Activated CD8-positive, alpha-beta T cell treated with anti-CD3 and anti-CD28 coated beads for 36 hours (primary cell): Measurements from ENCODE around the gene STX4. TPM values are rescaled to one million over a fixed set of nuclear protein-coding genes. Genes with fewer than 3 reads are reported as not detected.

ENCODE experiments used
- ATAC-seq: fragments of 200-7000 bp; cut with Tn5 transposase; one replicate; pipeline ENCODE4 v1.10.0; 2021; ENCODE audit warnings: mild to moderate bottlenecking, moderate library complexity
- CTCF ChIA-PET: fragments of 350-600 bp; sonication (Branson Sonifier 250); formaldehyde crosslinking; loops from one replicate; lab custom pipeline; 2021; ENCODE audit warnings: antibody characterized with exemption; lab: Charles Lee
- POLR2A ChIA-PET: fragments of 350-600 bp; sonication (Branson Sonifier 250); formaldehyde crosslinking; loops from one replicate; lab custom pipeline; 2021; ENCODE audit warnings: antibody characterized with exemption; lab: Charles Lee
- DNase-seq: peaks from one replicate; pipeline ENCODE4 v3.0.0-alpha.2; 2020
- H3K27ac Mint-ChIP-seq: one replicate; pipeline ENCODE4 v1.8.0; 2021; ENCODE audit warnings: mild to moderate bottlenecking, mixed read lengths
- H3K27me3 Mint-ChIP-seq: one replicate; pipeline ENCODE4 v1.8.0; 2021; ENCODE audit warnings: mixed read lengths
- H3K36me3 Mint-ChIP-seq: one replicate; pipeline ENCODE4 v1.8.0; 2021; ENCODE audit warnings: low read depth, mixed read lengths
- H3K4me1 Mint-ChIP-seq: one replicate; pipeline ENCODE4 v1.8.0; 2021; ENCODE audit warnings: low read depth, mixed read lengths
- H3K4me3 Mint-ChIP-seq: one replicate; pipeline ENCODE4 v1.8.0; 2021; ENCODE audit warnings: mild to moderate bottlenecking, moderate library complexity, mixed read lengths
- H3K9me3 Mint-ChIP-seq: one replicate; pipeline ENCODE4 v1.8.0; 2021; ENCODE audit warnings: mixed read lengths
- CTCF ChIP-seq: fragments of 200-600 bp; IDR thresholded peaks from one replicate; pipeline ENCODE4 v1.8.0; 2022; ENCODE audit warnings: antibody characterized with exemption, mild to moderate bottlenecking
- intact Hi-C: fragments of 100-400 bp; cut with micrococcal nuclease; formaldehyde crosslinking; loops from one replicate; pipeline ENCODE4 v1.10.0; 2022
- total RNA-seq, 2 experiments: library from RNA; stranded (reverse); gene quantifications; one replicate each; pipeline ENCODE4 v1.2.3, GENCODE V29; 2021

Gene STX4
- total RNA-seq, 2 experiments from 2014 or later = 25.2 to 27.7 TPM

GRCh38 chr16:31006589-31006988 lies 26.8 kb upstream of the STX4 start:
- H3K4me1 Mint-ChIP-seq = peaks cover 11% of the 10 kb centered on the region
- H3K36me3 Mint-ChIP-seq = no peaks in the 10 kb centered on the region

GRCh38 chr16:31007684-31008083 lies 25.7 kb upstream of the STX4 start:
- CTCF ChIA-PET = no interaction called here

More at GRCh38 chr16:31006589-31006988, 26.8 kb upstream of the STX4 start:
- Mint-ChIP-seq H3K27me3 (peaks cover 12% of the 10 kb centered on the region), H3K9me3 (no peaks in the 10 kb centered on the region), H3K4me3 (no peak overlapping the region), H3K27ac (no peak overlapping the region)
- intact Hi-C loops = no loop called here
- POLR2A ChIA-PET = no interaction called here
- TF ChIP-seq CTCF = no peak
- CTCF ChIA-PET = interaction anchor here (1.2 kb wide), 1 partner anchor 9 kb away, joined by 3 read pairs; no protein-coding TSS in a partner anchor
- ATAC-seq (no peak), DNase-seq (no peak)

GRCh38 chr16:31008149-31008548 lies 25.2 kb upstream of the STX4 start:
- intact Hi-C loops = no loop called here
- TF ChIP-seq CTCF = no peak
- no peaks in the 10 kb centered on the region for H3K36me3 Mint-ChIP-seq
- no peak overlapping the region for H3K4me3 Mint-ChIP-seq
- no peak for DNase-seq
- ChIA-PET POLR2A (interaction anchor here (1.2 kb wide), 1 partner anchor 14 kb away, joined by 3 read pairs; no protein-coding TSS in a partner anchor), CTCF (no interaction called here)
- peaks cover 18% of the 10 kb centered on the region for H3K27me3 Mint-ChIP-seq
- no peak for ATAC-seq
- H3K9me3 Mint-ChIP-seq = no peaks in the 10 kb centered on the region
- no peak overlapping the region for H3K27ac Mint-ChIP-seq
- peaks cover 13% of the 10 kb centered on the region for H3K4me1 Mint-ChIP-seq

More at GRCh38 chr16:31007684-31008083, 25.7 kb upstream of the STX4 start:
- no peak overlapping the region for H3K27ac Mint-ChIP-seq
- POLR2A ChIA-PET = no interaction called here
- no peaks in the 10 kb centered on the region for H3K36me3 Mint-ChIP-seq
- intact Hi-C loops = no loop called here
- no peaks in the 10 kb centered on the region for H3K9me3 Mint-ChIP-seq
- DNase-seq (no peak), ATAC-seq (no peak)
- H3K4me3 Mint-ChIP-seq = no peak overlapping the region
- H3K27me3 Mint-ChIP-seq = peaks cover 18% of the 10 kb centered on the region
- TF ChIP-seq CTCF = no peak
- peaks cover 13% of the 10 kb centered on the region for H3K4me1 Mint-ChIP-seq

GRCh38 chr16:31008551-31008950 lies 24.8 kb upstream of the STX4 start:
- ATAC-seq (no peak), DNase-seq (no peak)
- Mint-ChIP-seq H3K9me3 (no peaks in the 10 kb centered on the region), H3K4me1 (peaks cover 13% of the 10 kb centered on the region), H3K4me3 (no peak overlapping the region), H3K36me3 (no peaks in the 10 kb centered on the region), H3K27ac (no peak overlapping the region), H3K27me3 (peaks cover 18% of the 10 kb centered on the region)
- POLR2A ChIA-PET = interaction anchor here (0.6 to 1.2 kb wide), 2 partner anchors 12 to 14 kb away, joined by 3 read pairs; no protein-coding TSS in a partner anchor
- no peak for TF ChIP-seq CTCF
- CTCF ChIA-PET = no interaction called here
- intact Hi-C loops = no loop called here

GRCh38 chr16:31009120-31009519 lies 24.2 kb upstream of the STX4 start:
- ATAC-seq = no peak
- H3K9me3 Mint-ChIP-seq = no peaks in the 10 kb centered on the region
- H3K36me3 Mint-ChIP-seq = no peaks in the 10 kb centered on the region
- no peak overlapping the region for H3K4me3 Mint-ChIP-seq
- H3K27me3 Mint-ChIP-seq = peaks cover 21% of the 10 kb centered on the region
- ChIA-PET POLR2A (interaction anchor here (0.6 to 1.2 kb wide), 2 partner anchors 13 kb away, joined by 3 read pairs; no protein-coding TSS in a partner anchor), CTCF (no interaction called here)
- H3K4me1 Mint-ChIP-seq = peaks cover 13% of the 10 kb centered on the region
- intact Hi-C loops = no loop called here
- DNase-seq = no peak
- no peak for TF ChIP-seq CTCF
- no peak overlapping the region for H3K27ac Mint-ChIP-seq
